Myocyte (in vitro differentiated cells): ENCODE results near the gene TFF3. TPM values are rescaled to one million over a fixed set of nuclear protein-coding genes. Genes with fewer than 3 reads are reported as not detected.

Experiments used
- DNase-seq: peaks from one replicate; pipeline ENCODE4 v3.0.0-alpha.2; 2012; ENCODE audit warnings: low read depth
- polyA plus RNA-seq: library from polyadenylated mRNA; unstranded; fragments of >200 nt; gene quantifications from one replicate; pipeline ENCODE4 v1.2.1, GENCODE V29; 2012; ENCODE audit warnings: missing spikeins
- total RNA-seq: library from RNA; depleted of rRNA; stranded (reverse); fragments of >200 nt; gene quantifications from 2 replicates; pipeline ENCODE4 v1.2.3, GENCODE V29; 2014

TFF3 gene, protein sequence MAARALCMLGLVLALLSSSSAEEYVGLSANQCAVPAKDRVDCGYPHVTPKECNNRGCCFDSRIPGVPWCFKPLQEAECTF
- 0.83 and 3.1 TPM in 2 replicates for total RNA-seq
- polyA plus RNA-seq = not detected

DNA sequence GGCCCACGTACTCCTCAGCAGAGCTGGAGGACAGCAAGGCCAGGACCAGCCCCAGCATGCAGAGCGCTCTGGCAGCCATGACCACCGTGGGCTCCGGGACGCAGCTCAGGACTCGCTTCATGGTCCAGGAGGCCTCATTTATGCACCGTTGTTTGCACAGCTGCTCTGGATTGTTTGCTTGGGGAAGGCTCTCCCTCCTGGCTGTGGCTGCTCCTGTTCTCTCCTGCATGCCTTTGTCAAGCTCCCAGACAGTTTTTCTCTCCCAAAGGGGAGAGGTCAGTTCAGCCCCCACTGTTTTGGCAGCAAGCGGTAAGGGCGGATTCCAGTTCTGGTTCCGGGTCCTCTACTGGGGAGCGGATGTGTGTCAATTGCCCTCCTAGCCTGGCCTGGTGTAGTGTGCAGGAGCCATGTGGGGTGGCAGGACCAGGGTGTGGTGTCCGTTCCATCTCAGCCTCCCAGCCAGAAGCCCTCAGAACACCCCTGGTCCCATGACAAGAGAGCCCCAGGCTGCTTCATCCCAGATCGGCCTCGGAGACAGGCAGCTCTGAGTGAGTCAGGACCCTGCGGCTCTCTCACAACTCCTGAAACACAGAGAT is at the start of gene TFF3:
TFF3 (minus strand) TSS at position 114 of the 596 bp plus-strand sequence; CDS start at position 79, 35 bp downstream.
- peak; percentile 16 for DNase-seq

DNA sequence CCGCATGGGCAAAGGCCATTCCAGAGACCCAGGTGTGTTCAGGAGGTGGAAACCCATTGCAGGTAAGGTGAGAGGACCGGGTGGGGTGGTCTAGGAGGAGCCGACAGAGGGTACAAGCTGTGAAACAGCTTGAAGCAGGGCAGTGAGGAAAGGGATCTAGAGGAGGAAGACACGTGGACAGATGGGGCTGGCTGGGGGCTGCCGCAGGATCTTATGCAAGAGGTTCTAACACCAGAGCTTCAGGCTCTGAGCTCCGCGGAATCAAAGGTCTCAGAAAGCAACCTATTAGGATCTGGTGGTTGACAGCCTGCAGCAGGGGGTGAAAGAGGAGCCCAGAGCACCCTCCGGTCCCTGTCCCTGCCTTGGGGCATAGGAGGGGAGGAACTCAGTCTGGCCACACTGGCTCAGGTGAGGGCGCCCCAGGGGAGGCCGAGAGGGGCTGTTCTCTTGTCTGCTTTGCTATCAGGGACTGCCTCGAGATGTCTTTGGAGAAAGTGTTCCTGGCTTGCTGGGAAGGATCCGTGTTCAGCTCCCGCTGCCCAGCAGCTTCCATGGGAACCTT is 49.2 kb upstream of the TFF3 start:
- no peak for DNase-seq

GRCh38 chr21:42363312-42363711 is 48.1 kb upstream of the TFF3 start:
- DNase-seq = no peak

DNA sequence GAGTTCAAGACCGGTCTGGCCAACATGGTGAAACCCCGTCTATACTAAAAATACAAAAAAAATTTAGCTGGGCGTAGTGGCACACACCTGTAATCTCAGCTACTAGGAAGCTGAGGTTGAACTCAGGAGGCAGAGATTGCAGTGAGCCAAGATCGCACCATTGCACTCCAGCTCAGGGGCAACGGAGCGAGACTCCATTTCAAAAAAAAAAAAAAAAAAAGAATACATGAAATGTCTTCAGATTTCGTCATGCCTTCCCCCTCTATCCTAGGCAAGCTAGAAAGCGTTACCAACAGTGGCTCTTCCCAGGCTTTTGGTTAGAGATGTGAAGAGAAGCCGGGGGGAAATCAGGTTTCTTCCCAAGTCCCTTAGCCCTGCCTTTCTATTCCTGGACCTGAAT is 47.5 kb upstream of the TFF3 start:
- no peak for DNase-seq

DNA sequence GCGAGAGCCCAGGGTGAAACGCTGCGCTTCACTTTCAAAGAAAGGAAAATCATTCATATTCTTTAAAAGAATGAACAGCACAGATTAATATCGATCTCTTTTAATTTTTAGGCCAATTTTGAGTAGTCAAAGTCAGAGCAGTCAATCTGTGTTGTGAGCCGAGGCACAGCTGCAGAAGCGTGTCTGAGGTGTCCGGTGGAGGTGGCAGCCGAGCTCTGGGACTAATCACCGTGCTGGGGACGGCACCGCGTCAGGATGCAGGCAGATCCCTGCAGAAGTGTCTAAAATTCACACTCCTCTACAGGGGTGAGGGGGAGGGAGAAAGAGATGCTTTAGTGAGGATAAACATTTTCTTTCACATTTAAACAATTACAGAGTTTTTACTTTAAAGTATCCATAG is 47.0 kb upstream of the TFF3 start:
- DNase-seq = no peak

DNA sequence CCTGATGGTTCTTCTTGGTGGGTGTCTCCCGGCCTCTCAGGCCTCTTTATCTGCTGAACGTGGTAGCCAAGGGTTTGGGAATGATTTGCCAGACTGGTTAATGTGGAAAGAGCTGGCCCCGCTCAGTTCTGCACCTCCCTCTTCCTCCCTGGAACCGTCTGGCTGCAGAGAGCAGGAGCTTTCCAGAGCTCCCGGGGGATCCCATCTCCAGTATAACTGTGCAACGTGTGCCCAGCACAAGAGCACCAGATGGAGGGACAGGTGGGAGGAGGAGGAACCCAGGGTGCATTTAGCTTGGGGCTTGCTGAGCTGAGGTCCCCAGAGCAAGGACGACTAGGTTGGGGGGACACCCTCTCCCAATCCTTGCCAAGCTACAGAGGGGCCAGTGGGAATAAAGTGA is 46.1 kb upstream of the TFF3 start:
- no peak for DNase-seq

GRCh38 chr21:42360317-42360716 is 45.1 kb upstream of the TFF3 start:
- DNase-seq = no peak

DNA sequence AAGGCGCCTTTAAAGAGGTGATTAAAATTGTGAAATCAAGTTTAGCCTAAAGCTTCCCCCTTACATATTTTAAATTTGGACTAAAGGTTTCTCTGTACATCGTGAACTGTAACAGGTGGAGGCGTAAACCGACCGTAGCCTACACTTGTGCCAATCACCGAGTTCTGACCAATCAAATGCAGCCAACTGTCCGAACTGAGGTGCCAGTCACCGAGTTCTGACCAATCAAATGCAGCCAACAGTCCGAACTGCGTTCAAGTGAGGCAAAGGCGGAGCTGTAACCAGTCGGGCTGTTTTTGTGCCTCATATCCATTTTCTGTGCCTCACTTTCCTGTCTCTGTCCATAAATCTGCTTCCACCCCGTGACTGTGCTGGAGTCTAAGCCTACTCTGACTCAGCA is 43.7 kb upstream of the TFF3 start:
- no peak for DNase-seq

GRCh38 chr21:42358261-42358660 is 43.1 kb upstream of the TFF3 start:
- no peak for DNase-seq

- DNase-seq = no peak
Observed at GRCh38 chr21:42357307-42357706, 42.1 kb upstream of the TFF3 start.

DNA sequence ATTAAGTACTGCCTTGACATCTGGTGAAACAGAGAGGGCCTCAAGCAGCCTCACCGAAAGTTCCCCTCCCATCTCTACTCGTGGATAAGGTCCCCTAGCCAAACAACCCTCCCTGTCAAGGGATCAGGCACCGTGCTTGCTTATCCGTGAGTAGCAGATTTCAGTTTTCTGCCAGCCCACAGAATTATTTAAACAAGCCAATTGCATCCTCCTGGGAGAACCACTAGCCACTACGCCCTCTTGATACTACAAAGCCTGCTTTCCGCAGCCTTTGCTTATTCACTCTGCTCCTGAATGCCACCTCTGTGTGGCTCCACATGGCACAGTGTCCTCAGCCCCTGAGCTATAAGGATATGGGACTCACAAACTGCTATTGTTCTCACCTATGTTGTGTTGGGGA is 41.4 kb upstream of the TFF3 start:
- no peak for DNase-seq

DNA sequence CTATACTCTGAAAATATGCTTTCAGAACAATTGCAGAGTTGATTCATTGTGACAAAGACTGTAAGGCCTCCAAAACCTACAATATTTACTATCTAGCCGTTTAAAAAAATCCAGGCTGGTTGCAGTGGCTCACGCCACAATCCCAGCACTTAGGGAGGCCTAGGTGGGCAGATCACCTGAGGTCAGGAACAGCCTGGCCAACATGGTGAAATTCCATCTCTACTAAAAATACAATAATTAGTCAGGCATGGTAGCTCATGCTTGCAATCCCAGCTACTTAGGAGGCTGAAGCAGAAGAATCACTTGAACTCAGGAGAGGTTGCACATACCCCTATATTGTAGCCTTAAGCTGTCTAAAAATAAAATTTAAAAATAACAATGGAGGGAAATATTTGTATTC is 40.8 kb upstream of the TFF3 start:
- DNase-seq = no peak

DNA sequence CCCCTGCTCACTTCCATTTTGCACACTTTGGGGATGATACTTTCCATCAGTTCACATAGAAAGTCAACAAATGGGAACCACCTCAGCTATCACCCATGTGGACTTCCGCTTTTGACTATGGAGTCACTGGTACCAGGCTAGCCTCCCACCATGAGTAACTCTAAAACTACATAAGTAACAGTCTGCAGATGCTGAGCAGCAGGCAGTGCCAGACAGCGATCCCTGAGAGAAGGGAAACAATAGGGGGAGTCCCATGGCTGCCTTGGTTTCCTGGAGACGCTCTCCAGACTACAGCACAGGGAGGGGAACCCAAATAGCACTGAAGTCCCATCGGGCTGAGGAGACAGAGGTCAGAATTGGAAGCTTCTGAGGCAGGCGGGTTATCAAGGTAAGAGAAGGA is 38.4 kb upstream of the TFF3 start:
- no peak for DNase-seq

DNA sequence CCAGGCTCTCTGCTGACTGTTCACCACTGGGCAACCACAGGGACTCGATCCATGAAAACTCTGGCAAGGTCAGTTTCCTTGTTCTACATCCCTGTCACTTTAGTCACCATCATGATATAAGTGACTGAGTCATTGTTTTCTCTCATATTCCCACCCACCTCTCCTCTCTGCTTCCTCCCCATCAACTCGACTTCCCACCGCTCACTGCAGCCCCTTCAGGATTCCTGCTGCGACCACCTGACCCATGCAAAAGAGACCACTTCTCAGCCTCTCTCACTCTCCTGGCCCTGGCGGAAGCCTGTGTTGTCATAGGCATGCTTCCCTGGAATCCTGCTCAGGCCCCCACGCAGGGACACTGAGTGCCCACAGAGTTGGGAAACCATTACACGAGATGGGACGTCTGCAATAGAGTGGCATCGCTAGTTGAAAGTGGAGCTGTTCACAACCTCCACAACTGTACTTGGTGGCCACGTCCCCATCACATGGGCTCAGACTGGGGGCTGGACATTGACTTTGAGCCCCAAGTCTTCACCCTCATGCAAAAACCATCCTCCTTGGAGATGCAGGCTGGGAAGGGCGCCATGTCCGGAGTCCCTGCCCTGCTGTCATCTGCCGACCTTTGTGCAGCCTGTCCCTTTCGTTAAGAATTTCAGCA is 37.4 kb upstream of the TFF3 start:
- DNase-seq = no peak

GRCh38 chr21:42351626-42352440 is 36.6 kb upstream of the TFF3 start:
- no peak for DNase-seq

GRCh38 chr21:42350927-42351426 is 35.8 kb upstream of the TFF3 start, which contains the start of gene TFF2:
Gene TFF2 (minus strand): TSS chr21:42350994. CDS start chr21:42350957, 37 bp downstream.
- no peak for DNase-seq

GRCh38 chr21:42350318-42350910 is 35.2 kb upstream of the TFF3 start:
- DNase-seq = no peak

DNA sequence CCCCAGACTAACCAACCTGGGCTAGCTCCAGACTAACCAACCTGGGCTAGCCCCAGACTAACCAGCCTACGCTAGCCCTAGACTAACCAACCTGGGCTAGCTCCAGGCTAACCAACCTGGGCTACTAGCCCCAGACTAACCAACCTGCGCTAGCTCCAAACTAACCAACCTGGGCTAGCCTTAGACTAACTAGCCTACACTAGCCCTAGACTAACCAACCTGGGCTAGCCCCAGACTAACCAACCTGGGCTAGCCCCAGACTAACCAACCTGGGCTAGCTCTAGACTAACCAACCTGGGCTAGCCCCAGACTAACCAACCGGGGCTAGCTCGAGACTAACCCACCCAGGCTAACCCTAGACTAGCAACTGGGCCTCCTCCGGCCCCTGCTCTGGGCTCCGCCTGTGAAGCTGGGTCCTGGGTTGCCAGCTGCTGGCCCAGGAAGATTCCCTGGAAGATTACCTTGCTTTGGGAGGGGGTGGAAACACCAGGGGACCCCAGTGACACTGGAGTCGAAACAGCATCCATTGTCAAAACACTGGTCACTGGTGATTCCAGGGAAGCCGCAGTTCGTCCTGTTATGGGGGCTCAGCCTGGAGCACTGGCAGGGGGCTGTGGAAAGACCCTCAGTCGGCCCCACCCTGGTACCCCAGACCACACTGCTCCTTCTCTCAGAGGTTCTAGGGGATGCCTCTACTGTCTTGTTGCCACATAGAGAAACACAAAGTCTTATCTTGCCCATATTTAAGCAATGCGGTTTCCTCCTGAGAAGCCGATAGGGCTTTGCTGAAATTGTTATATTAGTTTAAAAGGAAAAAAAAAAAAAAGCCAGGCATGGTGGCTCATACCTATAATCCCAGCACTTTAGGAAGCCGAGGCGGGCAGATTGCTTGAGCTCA is 34.5 kb upstream of the TFF3 start:
- DNase-seq = no peak

DNA sequence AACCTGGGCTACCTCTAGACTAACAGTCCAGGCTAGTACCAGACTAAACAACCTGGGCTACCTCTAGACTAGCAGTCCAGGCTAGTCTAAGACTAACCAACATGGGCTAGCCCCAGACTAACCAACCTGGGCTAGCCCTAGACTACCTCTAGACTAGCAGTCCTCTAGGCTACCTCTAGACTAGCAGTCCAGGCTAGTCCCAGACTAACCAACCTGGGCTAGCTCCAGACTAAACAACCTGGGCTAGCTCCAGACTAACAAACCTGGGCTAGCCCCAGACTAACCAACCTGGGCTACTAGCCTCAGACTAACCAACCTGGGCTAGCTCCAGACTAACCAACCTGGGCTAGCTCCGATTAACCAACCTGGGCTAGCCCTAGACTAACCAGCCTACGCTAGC is 33.6 kb upstream of the TFF3 start:
- no peak for DNase-seq
